Measurements from ENCODE around the gene TBXAS1. TPM values are rescaled to one million over a fixed set of nuclear protein-coding genes. Genes with fewer than 3 reads are reported as not detected.
A peak's percentile ranks its signal among the peaks of the same experiment; 100 is the strongest.

Gene TBXAS1
- total RNA-seq, 2 experiments from 2014 or later, result 5.5 to 6.0 TPM

- H3K9me3 Mint-ChIP-seq, result no peaks in the 10 kb centered on the region
- H3K27ac Mint-ChIP-seq, result no peak overlapping the region
- Histone ChIP-seq H3K27me3 (ENCODE audit: control insufficient read depth in 1 of 2, insufficient read depth in 2 of 2, low read length in 2 of 2) (no peaks in the 10 kb centered on the region), H3K4me3 (ENCODE audit: low read length) (no peak overlapping the region), H3K36me3 (ENCODE audit: insufficient read depth, low read length) (no peaks in the 10 kb centered on the region), H3K4me1 (ENCODE audit: insufficient read depth, low read length) (peaks cover 24% of the 10 kb centered on the region), H3K27ac (ENCODE audit: low read depth in 1 of 2, low read length in 2 of 2) (no peak overlapping the region), H3K9me3 (ENCODE audit: control insufficient read depth in 1 of 2, insufficient read depth in 1 of 2, low read length in 2 of 2) (no peaks in the 10 kb centered on the region)
- ChIA-PET CTCF (interaction anchor here (0.6 kb wide), 1 partner anchor 12 kb away, joined by 4 read pairs; no protein-coding TSS in a partner anchor), POLR2A (no interaction called here)
- H3K36me3 Mint-ChIP-seq (ENCODE audit: low read depth), result no peaks in the 10 kb centered on the region
- no peak for TF ChIP-seq CTCF (IDR thresholded peaks at IDR 0.05)
- ATAC-seq (ENCODE audit: poor library complexity) (no peak), DNase-seq (no peak)
- intact Hi-C loops (cut with DNase I, micrococcal nuclease), result no loop called here
- no peaks in the 10 kb centered on the region for H3K27me3 Mint-ChIP-seq
- no peak overlapping the region for H3K4me3 Mint-ChIP-seq
- H3K4me1 Mint-ChIP-seq (ENCODE audit: low read depth), result peaks cover 26% of the 10 kb centered on the region
Measured at GRCh38 chr7:139851770-139852481, 22.9 kb downstream of the TBXAS1 start.

DNA sequence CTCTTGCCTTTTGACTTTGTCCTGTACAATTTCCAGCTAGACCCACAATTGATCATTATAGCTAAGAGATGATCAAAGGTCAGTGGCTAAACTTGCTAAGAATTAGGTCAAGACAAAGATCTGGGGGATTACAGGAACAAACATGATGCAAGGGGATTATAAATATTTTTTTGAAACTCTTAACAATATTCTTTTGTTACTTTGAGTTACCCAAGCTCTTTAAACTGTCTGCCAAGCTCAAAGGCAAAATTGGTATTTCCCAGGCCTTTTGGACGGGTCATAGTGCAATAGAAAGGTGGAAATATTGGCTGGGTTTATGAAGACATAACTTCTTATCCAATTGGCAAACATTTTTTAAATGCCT lies 23.4 kb downstream of the TBXAS1 start:
- H3K9me3 Mint-ChIP-seq, result no peaks in the 10 kb centered on the region
- POLR2A ChIA-PET, result no interaction called here
- H3K36me3 Mint-ChIP-seq (ENCODE audit: low read depth), result no peaks in the 10 kb centered on the region
- CTCF ChIA-PET, result no interaction called here
- peaks cover 28% of the 10 kb centered on the region for H3K4me1 Mint-ChIP-seq (ENCODE audit: low read depth)
- Histone ChIP-seq H3K27ac (ENCODE audit: low read depth in 1 of 2, low read length in 2 of 2) (no peak overlapping the region), H3K9me3 (ENCODE audit: control insufficient read depth in 1 of 2, insufficient read depth in 1 of 2, low read length in 2 of 2) (no peaks in the 10 kb centered on the region), H3K36me3 (ENCODE audit: insufficient read depth, low read length) (no peaks in the 10 kb centered on the region), H3K4me3 (ENCODE audit: low read length) (no peak overlapping the region), H3K27me3 (ENCODE audit: control insufficient read depth in 1 of 2, insufficient read depth in 2 of 2, low read length in 2 of 2) (no peaks in the 10 kb centered on the region), H3K4me1 (ENCODE audit: insufficient read depth, low read length) (peaks cover 24% of the 10 kb centered on the region)
- TF ChIP-seq CTCF (IDR thresholded peaks at IDR 0.05), result no peak
- no peak overlapping the region for H3K27ac Mint-ChIP-seq
- ATAC-seq (ENCODE audit: poor library complexity), result no peak
- H3K4me3 Mint-ChIP-seq, result no peak overlapping the region
- no peak for DNase-seq
- H3K27me3 Mint-ChIP-seq, result no peaks in the 10 kb centered on the region
- intact Hi-C loops (cut with DNase I, micrococcal nuclease), result no loop called here

DNA sequence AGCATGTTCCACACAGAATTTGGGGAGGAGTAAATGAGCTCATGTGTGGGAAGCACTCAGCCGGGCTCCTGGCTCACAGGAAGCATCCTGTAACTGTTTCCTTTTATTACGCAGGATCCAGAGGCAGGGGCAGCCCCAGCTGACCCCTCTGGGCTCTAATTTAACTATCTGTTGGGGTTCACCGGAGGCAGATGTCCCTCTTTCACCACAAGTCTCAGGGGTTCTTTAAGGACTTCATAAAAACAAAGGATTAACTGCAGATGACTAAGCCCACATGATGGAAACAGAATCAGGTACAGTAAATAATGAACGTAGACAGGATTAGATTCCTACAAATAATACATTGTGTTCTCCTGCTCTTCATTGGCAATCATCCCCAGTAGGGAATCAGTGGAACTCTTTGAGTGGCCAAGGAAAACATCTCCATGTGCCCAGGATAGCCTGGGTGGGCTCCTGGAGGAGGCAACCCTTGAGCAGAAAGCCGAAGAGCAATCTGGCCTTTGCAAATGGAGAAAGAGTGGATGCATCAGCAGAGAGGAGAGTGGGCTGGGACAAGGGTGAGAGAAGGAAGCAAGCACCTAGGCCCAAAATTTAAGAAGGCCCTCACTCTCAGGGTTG lies 24.6 kb downstream of the TBXAS1 start:
- Mint-ChIP-seq H3K36me3 (ENCODE audit: low read depth) (no peaks in the 10 kb centered on the region), H3K27me3 (no peaks in the 10 kb centered on the region), H3K27ac (peak overlapping the region; percentile 61), H3K9me3 (no peaks in the 10 kb centered on the region), H3K4me1 (ENCODE audit: low read depth) (peaks cover 29% of the 10 kb centered on the region), H3K4me3 (no peak overlapping the region)
- H3K4me1 ChIP-seq (ENCODE audit: insufficient read depth, low read length), result peaks cover 24% of the 10 kb centered on the region
- no peak for TF ChIP-seq CTCF (IDR thresholded peaks at IDR 0.05)
- no peaks in the 10 kb centered on the region for H3K36me3 ChIP-seq (ENCODE audit: insufficient read depth, low read length)
- ATAC-seq (ENCODE audit: poor library complexity), result no peak
- no peaks in the 10 kb centered on the region for H3K27me3 ChIP-seq (ENCODE audit: control insufficient read depth in 1 of 2, insufficient read depth in 2 of 2, low read length in 2 of 2)
- H3K27ac ChIP-seq (ENCODE audit: low read depth in 1 of 2, low read length in 2 of 2), result no peak overlapping the region
- no peak overlapping the region for H3K4me3 ChIP-seq (ENCODE audit: low read length)
- H3K9me3 ChIP-seq (ENCODE audit: control insufficient read depth in 1 of 2, insufficient read depth in 1 of 2, low read length in 2 of 2), result no peaks in the 10 kb centered on the region
- DNase-seq, result no peak
- ChIA-PET POLR2A (no interaction called here), CTCF (no interaction called here)
- intact Hi-C loops (cut with DNase I, micrococcal nuclease), result no loop called here
